ENCODE results near the gene IGFBP1.

DNA sequence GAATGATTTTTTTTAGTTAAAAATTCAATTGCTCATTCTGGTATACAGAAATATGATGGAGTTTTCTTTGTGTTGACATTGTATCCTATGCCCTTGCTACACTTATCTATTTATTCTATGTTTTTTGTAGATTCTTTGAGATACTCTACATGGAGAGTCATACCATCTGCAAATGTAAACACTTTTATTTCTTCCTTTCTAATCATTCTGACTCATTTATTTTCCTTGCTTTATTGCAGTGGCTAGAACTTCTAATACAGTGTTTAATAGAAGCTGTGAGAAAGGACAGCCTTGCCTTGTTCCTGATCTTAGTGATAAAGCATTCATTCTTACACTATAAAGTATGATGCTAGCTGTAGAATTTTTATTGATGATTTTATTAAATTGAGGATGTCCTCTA lies 42.7 kb downstream of the IGFBP1 start:
- TF ChIP-seq, protein P1, sequence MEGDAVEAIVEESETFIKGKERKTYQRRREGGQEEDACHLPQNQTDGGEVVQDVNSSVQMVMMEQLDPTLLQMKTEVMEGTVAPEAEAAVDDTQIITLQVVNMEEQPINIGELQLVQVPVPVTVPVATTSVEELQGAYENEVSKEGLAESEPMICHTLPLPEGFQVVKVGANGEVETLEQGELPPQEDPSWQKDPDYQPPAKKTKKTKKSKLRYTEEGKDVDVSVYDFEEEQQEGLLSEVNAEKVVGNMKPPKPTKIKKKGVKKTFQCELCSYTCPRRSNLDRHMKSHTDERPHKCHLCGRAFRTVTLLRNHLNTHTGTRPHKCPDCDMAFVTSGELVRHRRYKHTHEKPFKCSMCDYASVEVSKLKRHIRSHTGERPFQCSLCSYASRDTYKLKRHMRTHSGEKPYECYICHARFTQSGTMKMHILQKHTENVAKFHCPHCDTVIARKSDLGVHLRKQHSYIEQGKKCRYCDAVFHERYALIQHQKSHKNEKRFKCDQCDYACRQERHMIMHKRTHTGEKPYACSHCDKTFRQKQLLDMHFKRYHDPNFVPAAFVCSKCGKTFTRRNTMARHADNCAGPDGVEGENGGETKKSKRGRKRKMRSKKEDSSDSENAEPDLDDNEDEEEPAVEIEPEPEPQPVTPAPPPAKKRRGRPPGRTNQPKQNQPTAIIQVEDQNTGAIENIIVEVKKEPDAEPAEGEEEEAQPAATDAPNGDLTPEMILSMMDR (IDR thresholded peaks at IDR 0.05), result no peak
- TF ChIP-seq EZH2 (IDR thresholded peaks at IDR 0.05; ENCODE audit: borderline replicate concordance, insufficient read depth, low read depth, low read length, poor library complexity, severe bottlenecking), result no peak

All from B cell (primary cell).